Activated naive CD4-positive, alpha-beta T cell treated with Interleukin-2 at 50 U/mL for 16 hours (primary cell): ENCODE results near the gene INPPL1.
A peak's percentile ranks its signal among the peaks of the same experiment; 100 is the strongest.

Experiments used
- DNase-seq: peaks from one replicate; pipeline ENCODE4 v3.0.0-alpha.2; 2020

INPPL1 gene

DNA sequence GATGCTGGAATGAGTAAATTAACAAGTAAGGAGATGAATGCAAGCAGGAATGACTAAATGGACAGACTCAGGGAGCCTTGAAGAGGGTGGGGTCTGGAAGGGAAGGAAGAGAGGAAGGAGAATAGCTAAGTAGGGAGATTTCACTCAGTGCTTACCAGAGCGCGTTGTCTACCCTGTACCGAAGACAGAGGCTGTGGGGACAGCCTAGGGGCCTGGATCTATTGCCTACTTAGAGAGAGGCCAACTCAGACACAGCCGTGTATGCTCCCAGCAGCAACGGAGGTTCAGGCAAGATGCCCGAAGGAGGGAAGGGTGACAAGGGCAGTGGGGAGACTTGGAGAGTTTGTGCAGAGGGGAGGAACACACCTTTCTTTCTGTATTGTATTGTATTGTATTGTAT is 7.9 kb upstream of the INPPL1 start, which contains the start of gene FOLR2:
TSS of gene FOLR2 (plus strand) at position 157 of the 400 bp plus-strand sequence. CDS start 1,791 bp downstream, outside the sequence.
- DNase-seq, result no peak

DNA sequence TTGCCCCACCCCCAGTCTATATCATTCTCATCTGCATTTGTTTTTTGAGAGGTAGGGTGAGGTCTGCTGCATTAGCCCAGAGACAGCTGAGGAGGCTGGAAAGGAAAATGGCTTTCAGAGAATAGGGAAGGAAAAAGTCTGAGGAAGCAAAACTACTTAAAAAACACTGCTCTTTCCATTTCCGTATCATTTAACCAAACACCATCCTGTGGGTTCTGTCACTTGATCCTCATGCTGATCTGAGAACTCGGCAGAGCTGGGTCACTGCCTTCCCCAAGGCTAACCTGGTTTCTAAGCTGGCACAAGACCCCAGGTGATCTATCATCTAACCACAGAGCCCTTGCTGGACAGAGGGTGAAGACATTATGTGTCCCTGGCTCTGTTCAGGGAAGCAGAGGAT is 6.7 kb upstream of the INPPL1 start:
- no peak for DNase-seq

GRCh38 chr11:72218251-72218745 is 6.3 kb upstream of the INPPL1 start:
- no peak for DNase-seq

- DNase-seq, result no peak
These were observed 3.7 kb upstream of the INPPL1 start for GRCh38 chr11:72220696-72221363.

GRCh38 chr11:72221386-72222075 is 3.0 kb upstream of the INPPL1 start:
- DNase-seq, result no peak

DNA sequence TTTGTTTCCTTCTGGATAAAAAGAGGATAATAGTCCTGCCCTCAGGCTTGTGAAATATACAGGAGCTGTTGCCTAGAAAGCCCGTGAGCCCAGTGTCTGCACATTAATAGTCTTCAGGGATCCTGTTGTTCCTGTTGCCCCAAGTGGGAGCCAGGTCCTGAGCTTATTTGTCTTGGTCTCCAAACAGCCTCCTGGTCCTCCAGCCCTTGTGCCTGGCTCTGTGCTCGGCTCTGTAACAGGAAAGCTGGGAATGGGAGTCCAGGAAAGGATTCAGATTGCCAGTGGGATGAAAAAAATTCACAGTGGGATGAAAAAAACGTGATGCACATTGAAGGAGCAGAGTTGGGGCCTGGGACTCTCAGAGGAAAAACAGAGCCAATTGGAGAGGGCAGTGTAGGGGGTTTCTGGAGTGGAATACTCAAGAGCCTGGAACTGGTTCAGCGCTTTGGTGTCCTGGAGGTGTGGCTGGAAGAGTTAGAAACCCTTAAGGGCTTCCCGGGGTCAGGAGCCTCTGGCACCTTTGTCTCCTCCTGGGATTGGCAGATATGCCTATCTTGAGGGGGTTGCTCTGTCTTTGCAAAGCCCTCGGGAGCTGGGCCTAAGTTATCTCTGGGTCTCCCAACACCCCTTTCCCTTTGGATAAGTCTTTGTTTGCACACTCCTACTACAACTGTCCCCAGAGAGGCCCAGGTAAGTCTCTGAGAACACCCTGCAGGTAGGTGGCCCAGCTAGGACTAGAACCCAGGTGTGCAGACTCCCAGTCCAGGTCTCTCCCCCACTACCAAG is 2.3 kb upstream of the INPPL1 start:
- DNase-seq, result no peak

DNA sequence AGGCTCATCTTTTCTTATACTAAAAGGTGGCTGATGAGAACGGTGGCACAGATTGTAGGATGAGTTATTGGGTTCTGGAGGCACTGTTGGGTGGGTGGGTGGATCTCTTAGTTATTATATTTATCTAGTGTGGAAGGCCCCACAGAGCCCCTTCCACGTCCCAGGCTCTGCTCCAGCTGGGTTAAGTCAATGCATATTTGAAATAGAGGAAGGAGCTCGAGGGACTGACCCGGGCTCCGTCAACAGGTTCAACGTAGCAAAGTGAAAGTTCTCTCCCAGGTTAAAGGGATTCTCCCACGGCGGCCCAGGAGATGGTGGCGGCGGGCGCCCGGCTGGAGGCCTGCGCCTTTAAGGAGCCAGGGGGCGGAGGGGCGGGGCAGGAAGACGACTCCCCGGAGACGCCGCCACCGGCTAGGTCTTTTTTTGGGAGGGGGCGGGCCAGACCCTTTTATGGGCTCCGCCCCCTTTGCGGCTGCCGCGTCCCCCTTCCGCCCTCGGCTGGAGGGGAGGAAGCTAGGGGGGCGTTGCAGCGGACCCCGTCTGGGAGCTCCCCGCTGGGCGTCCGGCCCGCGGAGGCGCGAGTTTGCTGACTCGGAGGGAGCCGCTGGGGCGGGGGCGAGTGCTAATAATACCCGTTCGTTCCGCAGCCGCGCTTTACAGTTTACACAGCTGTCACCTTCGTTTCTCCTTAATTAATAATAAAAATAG is 1.5 kb upstream of the INPPL1 start:
- DNase-seq, result peak; percentile 95

GRCh38 chr11:72223615-72224563 is 678 bp upstream of the INPPL1 start:
- DNase-seq, result peak; percentile 68

GRCh38 chr11:72225411-72225951 is 914 bp downstream of the INPPL1 start:
- DNase-seq, result peak; percentile 44

GRCh38 chr11:72226701-72227100 is 2.1 kb downstream of the INPPL1 start:
- no peak for DNase-seq

GRCh38 chr11:72227316-72228228 is 3.0 kb downstream of the INPPL1 start:
- DNase-seq, result peak; percentile 1

GRCh38 chr11:72228229-72228843 is 3.8 kb downstream of the INPPL1 start:
- no peak for DNase-seq

- no peak for DNase-seq
These were observed 4.3 kb downstream of the INPPL1 start for GRCh38 chr11:72228844-72229231.

GRCh38 chr11:72229336-72229924 is 4.9 kb downstream of the INPPL1 start:
- no peak for DNase-seq

GRCh38 chr11:72229925-72230763 is 5.6 kb downstream of the INPPL1 start:
- DNase-seq, result no peak

GRCh38 chr11:72230764-72231365 is 6.3 kb downstream of the INPPL1 start:
- DNase-seq, result no peak

GRCh38 chr11:72231396-72232259 is 7.1 kb downstream of the INPPL1 start:
- DNase-seq, result no peak
